Anterior cingulate cortex (tissue), 58 donors: ENCODE measurements around the gene ANKDD1B.
A peak's percentile ranks its signal among the peaks of the same experiment; 100 is the strongest.
"Not testable (repeated sequence)": the region's sequence is repeated elsewhere in the genome, so short reads cannot be mapped to it uniquely, and the experiment has no call there.

ENCODE experiments used
- DNase-seq, 58 donors: peaks; one replicate each; lab custom pipeline; 2025; lab: John Stamatoyannopoulos, UW

ANKDD1B gene

DNA sequence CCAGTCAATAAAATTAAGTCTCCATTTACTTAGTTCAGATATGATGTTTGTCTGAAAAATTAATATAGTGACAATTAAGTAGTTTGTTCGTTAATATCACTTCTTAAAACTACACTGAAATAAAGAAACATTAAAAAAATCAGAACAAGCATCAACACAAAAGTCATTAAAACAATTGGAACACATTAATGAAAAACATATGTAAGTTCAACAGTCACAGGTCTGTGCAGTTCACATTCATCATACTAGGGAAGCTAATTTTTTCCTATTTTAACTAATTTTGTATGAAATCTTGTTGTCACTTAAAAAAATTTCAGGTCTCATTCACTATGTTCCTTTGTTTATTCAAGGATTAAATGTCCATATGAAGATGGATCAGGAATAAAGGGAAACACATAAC is 83.5 kb downstream of the ANKDD1B start:
- no peak for DNase-seq

DNA sequence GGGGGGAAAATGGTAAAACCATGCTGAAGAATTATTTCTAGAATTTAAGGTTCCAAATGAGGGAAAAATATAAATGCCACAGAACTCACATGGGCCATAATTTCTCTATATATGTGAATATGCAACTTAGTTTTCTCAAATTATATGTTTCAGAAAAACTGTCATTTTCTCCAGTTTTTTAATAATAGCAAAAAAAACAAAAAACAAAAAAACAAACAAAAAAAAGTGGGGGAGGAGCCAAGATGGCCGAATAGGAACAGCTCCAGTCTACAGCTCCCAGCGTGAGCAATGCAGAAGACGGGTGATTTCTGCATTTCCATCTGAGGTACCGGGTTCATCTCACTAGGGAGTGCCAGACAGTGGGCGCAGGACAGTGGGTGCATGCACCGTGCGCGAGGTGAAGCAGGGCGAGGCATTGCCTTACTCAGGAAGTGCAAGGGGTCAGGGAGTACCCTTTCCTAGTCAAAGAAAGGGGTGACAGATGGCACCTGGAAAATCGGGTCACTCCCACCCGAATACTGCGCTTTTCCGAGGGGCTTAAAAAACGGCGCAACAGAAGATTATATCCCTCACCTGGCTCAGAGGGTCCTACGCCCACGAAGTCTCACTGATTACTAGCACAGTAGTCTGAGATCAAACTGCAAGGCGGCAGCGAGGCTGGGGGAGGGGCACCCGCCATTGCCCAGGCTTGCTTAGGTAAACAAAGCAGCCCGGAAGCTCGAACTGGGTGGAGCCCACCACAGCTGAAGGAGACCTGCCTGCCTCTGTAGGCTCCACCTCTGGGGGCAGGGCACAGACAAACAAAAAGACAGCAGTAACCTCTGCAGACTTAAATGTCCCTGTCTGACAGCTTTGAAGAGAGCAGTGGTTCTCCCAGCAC is 84.5 kb downstream of the ANKDD1B start:
- not testable (repeated sequence) for DNase-seq

DNA sequence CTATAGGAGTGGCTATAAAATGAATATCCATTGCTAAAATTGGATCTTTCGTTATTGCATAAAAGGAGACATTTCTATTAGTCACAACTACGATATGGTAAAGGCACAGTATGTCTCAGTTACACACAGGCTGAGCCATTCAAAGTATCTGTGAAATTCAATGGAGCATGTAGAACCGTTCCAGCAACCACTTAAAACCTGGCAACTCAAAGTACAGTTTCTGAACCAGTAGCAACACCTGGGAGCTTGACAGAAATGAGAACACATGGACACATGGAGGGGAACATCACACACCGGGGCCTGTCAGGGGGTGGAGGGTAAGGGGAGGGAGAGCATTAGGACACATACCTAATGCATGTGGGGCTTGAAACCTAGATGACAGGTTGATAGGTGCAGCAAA is 90.6 kb downstream of the ANKDD1B start:
- no peak for DNase-seq

DNA sequence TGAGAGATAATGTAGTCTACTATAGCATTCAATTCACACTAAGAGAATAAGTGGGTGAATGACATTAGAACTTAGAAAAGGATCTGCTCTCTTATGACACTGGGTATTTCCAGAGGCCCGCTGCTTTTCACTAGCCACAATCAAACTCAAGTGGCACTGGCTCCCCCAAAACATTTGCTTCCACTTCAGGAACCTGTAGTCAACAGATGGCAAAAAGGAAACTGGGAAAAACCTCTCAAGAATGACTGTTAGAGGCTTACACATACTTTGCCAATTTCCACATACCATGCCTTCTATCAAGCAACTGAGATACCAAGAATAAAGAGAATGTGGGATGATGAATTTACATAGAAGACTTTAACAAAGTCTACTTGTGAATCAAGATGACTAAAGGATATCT is 94.8 kb downstream of the ANKDD1B start:
- peak in 4 of 58 donors; percentile 2 to 40 (median 20) for DNase-seq

DNA sequence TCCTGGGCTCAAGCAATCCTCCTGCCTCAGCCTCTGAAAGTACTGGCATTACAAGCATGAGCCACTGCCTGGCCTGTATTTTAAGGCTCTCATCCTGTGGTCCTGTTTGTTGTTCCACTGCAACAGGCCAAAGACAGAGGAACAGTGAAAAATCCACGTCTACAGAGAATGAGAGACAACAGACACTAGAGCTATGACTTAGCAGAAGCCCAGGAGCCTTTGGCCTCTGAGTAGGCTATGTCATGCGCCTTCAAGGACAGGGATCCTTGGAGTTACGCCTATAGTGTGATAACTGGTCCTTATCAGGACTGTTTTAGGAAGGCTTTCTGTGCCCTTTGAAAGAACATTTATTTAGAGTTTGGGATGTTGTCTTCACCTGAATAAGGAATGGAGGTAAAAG is 95.5 kb downstream of the ANKDD1B start:
- no peak for DNase-seq

DNA sequence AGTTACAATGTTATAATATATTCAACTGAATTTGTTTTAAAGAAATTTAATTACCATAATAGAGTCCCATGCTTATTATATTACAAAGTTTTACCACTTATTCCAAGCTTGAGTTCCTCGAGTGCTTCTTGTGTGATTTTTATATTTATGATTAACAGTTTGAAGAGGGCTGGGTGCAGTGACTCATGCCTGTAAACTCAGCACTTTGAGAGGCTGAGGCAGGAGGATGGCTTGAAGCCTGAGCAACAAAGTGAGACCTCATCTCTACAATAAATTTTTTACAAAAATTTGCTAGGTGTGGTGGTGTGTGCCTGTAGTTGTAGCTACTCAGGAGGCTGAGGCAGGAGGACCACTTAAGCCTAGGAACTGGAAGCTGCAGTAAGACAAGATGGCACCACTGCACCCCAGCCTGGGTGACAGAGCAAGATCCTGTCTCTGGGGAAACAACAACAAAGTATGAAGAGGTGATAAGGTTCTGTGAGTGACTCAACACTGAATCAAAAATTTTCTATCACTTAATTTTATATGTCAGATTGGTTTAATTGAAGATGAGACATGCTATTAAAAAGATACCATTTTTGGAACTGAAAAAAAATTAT is 96.8 kb downstream of the ANKDD1B start:
- no peak for DNase-seq

DNA sequence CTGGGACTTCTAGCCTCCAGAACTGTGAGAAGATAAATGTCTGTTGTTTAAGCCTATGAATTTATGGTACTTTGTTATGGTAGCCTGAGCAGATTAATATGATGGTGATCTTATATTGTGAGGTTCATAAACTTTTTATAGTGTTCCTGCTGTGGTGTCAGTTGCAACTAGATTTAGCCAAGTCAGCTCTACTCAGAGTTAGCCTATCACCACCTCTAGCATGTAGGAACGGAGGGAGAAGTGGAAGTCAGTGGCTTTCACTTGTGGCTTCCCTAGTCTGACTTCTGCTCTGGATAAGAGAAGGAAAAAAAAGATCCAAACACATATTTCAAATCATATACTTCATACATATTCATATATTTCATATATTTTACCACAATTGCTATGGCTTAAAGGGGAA is 99.4 kb downstream of the ANKDD1B start:
- peak in 1 of 58 donors; percentile 9 for DNase-seq

DNA sequence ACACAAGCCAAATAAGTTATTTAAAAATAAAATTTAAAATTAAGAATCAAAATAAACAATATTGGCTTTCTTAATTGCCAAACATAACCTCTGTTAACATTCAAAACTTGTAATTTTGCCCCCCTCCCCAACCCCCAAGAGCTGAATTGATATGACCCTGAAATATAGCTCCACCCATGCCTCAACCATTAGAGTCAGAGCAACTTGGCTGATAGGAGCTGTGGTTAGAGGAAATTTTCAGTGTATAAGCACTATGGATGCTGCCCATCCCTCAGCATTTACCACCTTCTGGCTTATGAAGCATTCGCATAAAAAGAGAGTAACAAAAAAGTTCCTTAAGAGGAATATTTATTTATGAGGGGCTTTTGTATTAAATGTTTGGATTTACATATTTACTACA is 99.9 kb downstream of the ANKDD1B start:
- DNase-seq, result no peak

DNA sequence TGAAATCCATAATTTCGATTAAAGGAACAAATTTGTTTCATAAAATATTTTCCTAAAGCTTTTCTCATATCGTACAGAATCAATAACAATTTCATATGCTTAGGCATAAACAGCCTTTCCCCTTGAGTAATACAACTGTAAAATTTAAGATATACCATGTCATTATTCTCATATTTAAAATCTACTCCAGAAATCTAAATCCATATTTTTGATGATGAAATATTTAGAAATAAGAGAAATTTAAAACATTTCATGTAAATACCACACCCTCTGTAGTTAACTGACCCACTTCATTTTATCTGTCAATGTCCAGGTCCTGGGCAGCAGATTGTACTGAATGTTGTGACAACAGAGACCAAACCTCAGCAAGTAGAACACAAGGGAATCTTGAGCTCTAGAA is 100.8 kb downstream of the ANKDD1B start:
- no peak for DNase-seq

DNA sequence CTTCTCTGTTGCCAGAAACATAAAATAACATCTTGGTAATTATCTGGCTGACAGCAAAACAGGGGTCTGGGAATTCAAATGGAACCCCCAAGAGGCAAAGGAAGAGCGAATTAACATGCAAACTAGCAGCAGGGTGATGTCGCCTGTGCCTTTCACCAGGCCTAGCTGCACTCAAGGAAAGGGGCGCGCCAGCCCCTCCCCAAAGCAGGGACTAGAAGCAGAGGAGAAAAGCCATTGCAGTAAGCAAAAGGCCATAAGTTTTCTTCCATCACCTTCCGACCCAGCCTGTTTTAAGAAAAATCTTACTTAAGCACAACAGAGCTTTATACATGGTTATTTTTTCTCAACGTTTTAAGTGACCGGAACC is 105.4 kb downstream of the ANKDD1B start:
- DNase-seq, result peak in 1 of 58 donors; percentile 5

DNA sequence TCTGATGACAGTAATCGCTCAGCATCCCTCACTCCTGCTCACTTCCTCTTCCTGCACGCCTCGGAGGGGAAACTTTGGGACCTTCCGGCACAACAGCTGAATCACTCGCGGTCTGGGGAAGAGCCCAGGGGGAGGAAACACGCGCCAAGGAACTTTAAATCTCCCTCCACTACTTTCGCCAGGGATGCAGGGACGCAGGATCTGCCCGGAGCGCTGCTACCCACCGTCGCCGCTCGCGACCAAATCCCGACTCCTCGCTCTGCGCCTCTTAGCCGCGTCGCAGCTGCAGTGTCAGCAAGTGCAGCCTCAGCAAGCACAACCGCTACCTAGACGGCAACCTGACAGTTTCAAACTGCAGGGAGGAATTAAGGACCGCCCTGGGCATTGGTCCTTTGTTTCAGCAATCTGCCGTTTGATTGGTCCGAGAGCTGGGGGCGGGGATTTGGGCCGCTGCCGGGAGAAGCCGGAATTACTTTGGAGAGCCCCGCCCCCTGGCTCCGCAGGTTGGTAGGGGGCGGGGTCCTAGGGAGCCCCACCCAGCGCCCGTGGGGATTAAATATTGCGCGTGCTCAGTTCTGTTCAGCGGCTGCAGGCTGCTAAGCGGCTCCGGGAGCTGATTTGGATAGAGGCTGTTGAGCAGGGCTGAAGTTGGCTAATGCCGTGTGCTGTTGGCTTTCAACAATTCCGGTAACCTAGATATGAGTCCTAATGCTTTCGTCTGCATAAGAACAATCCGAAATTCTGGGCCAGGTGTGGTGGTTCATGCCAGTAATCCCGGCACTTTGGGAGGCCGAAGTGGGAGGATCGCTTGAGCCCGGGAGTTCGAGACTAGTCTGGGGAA is 106.0 kb downstream of the ANKDD1B start, which contains the start of gene POC5:
POC5 (minus strand) TSS at position 356 of the 841 bp plus-strand sequence. CDS start 4,500 bp downstream, outside the sequence.
- DNase-seq, result peak; percentile 43 to 96 (median 92)

DNA sequence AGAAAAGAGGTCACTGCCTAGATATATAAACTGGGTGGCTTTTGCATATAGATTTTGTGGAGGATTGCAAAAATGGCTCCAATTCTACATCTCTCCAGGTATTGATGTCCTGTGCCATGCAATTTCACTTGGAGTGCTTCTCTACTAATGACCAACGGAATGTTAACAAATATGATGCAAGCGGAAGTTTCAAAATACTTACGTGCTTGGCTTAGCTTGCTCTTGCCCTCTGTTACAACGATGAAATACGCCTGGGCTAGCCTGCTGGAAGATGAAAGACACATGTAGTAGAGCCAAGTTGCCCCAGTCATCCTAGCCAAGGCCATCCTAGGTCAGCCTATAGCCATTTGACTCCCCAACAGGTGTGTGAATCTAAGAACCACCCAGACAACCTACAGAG is 109.6 kb downstream of the ANKDD1B start:
- no peak for DNase-seq
